Retina (tissue), 1 donor: Measurements from ENCODE around the gene AOX1.
"Not testable (repeated sequence)": the region's sequence is repeated elsewhere in the genome, so short reads cannot be mapped to it uniquely, and the experiment has no call there.

Experiments
- DNase-seq: peaks from one replicate; pipeline ENCODE4 v3.0.0-alpha.2; 2016

Gene AOX1

DNA sequence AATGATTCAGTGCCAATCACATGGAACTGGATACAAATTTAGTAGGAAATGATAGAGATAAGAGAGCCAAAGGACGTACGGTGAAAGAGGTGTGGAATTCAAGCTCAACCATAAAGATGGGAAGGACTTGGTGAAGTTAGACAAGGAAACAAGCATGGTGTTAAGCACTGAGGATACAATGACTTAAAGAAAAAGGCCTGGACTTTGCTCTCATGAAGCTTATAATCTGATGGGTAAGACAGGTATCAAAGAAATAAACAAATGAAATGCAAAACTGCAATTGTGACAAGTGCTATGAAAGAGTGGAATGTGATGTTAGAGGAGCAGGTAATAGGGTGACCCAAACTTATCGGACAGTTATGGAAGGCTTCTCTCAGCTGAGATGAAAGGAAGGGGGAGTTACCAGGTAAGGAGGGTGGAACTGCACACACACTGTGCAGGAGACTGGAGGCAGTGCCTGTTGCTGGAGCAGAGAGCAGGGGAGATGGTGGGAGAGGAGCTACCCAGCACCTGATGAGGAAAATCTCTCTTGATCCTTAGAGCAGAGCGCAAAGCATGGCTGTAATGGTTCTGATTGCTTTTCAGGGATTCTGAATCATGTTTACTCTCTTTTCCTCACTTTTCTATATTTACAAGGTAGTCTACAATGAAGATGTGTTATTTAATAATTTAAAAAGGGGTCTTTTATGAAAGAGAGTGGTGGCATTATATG lies 118.3 kb downstream of the AOX1 start:
- DNase-seq: no peak

DNA sequence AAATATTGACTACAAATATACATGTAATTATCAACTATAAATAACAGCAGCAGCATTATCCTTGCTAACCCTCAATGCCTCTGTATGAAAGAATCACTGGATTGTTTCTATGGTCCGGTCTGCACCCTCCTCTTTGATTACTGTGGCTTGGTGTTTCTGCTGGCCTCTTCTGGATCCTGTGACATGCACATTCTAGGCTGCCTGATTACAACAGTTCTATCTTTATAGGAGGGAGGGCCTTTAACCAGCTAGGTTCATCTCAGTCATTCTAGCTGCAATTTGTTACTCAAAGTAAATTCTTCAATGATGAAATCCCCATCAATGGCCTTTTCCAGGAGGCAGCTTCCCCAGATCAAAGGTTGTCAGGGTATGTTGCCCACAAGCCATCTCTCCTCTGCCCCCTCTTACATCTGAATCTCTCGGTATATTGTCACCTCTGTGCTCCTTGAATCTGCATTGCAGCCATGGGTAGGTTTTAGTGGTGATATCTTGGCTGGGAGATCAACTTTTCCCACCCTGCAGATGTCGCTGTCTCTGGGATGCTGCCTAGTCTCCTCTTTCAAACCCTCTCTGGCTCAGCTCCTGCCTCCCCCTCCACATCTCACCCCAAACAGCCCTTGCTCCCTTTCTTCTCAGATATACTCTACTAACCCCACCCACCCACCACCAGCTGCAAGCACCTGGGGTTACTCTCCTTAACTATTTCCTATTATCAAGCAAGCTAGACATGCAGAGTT lies 119.7 kb downstream of the AOX1 start:
- no peak for DNase-seq

DNA sequence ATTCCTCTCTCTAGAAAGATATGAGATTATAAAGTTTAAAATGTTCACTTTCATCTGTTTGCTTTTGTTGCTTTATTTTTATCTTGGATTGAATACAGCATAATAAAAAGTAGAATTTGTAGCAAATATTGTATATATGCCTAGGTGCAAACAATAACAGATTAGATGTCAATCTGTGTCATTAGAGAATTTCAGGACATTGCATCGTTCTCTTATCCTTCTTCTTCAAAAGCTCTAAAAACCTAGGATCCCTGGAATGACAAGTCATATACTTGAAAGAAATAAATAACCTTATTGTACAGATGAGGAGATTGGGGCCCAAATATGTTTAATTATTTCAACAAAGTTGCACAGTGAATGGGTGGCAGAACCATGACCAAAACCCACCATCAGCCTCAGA lies 123.1 kb downstream of the AOX1 start:
- no peak for DNase-seq

DNA sequence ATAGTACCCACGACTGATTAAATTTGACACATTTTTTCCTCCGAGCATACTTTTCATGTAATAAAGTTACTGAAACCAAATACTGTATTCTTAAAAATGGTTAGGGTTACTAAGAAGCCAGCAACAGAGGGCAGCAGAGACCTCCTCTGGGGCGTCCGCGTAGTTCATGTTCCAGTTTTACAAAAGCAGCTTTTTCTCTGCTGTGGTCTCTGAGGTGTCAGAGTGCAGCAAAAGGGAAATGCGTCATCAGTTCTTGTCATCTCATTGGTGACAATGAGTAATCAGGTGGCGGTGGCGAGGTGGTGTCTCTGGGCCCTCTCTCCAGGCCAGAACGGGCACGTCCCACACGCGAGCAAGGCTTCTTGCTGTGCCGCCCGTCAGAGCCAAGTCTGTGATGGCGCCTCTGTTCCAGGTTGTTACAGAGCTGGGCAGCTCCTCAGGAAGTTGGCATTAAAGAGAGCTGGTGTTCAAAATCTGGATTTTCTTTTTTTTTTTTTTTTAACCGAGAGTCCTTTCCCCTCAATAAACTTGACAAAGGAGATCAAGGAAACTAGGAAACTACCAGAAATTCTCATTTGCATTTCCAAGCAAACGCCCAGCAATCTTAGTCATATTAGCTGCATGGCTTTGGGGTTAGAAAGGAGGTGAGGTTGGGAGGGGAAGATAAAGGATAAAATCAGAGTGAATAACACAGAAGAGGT lies 127.3 kb downstream of the AOX1 start:
- peak; percentile 82 for DNase-seq

DNA sequence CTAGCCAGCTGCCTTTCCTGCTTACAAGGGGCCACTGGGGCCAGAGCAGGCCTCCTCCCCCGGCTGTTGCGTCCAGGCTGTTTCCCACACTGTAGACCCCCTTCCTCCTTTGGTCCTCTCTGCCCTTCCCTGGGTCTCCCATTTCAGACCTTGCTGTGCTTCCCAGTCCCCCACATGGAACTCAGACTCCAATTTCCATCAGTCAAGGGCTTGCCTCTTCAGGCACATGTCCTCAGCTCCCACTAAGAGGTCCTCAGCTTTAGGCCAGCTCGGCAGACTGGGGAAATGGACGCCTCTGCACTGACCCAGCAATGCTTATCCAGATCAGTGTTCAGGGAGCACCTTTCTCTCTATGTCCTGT lies 127.9 kb downstream of the AOX1 start:
- no peak for DNase-seq

DNA sequence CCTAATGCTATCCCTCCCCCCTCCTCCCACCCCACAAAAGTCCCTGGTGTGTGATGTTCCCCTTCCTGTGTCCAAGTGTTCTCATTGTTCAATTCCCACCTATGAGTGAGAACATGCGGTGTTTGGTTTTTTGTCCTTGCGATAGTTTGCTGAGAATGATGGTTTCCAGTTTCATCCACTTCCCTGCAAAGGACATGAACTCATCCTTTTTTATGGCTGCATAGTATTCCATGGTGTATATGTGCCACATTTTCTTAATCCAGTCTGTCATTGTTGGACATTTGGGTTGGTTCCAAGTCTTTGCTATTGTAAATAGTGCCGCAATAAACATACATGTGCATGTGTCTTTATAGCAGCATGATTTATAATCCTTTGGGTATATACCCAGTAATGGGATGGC lies 129.2 kb downstream of the AOX1 start:
- not testable (repeated sequence) for DNase-seq

DNA sequence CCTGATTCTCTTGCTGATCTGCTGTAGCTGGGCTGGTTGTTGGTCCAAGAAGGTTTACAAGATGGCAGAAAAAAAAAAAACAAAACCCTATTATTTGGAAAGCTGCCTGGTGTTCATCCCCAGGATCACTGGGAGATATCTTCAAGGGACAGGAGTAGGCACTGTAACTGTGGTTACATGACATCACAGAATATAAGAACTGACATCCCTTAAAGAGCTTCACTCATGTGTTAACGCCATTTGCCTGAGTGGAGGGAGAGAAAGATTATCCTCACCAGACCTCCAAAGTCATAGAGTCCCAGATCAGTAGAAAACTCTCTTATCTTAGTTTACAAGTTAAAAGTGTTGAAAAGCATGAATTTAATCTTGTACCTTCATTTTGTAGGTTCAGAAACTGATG lies 130.6 kb downstream of the AOX1 start:
- DNase-seq: peak; percentile 60
